GM19043 (cell line): ENCODE measurements around the gene CIBAR2.
A peak's percentile ranks its signal among the peaks of the same experiment; 100 is the strongest.

Experiments
- ATAC-seq: cut with Tn5 transposase; IDR thresholded peaks from one replicate; pipeline ENCODE4 v1.9.1; 2021; ENCODE audit warnings: low read depth; ENCODE audit not compliant: unreplicated experiment

Gene CIBAR2

GRCh38 chr16:85104821-85105391, 7.4 kb downstream of the CIBAR2 start:
- ATAC-seq, result peak; percentile 55

GRCh38 chr16:85104147-85104546, 8.1 kb downstream of the CIBAR2 start:
- ATAC-seq, result no peak

GRCh38 chr16:85103114-85104079, 8.9 kb downstream of the CIBAR2 start:
- ATAC-seq, result no peak

GRCh38 chr16:85101956-85102630, 10.2 kb downstream of the CIBAR2 start:
- no peak for ATAC-seq

- no peak for ATAC-seq
Observed at GRCh38 chr16:85100265-85100664, 12.0 kb downstream of the CIBAR2 start.

GRCh38 chr16:85098565-85098964, 13.7 kb downstream of the CIBAR2 start:
- ATAC-seq, result no peak

- no peak for ATAC-seq
Observed at GRCh38 chr16:85096921-85097320, 15.4 kb downstream of the CIBAR2 start.

- no peak for ATAC-seq
Observed at GRCh38 chr16:85094812-85095211, 17.5 kb downstream of the CIBAR2 start.

- ATAC-seq, result no peak
Observed at GRCh38 chr16:85094176-85094805, 18.0 kb downstream of the CIBAR2 start.

- ATAC-seq, result no peak
Observed at GRCh38 chr16:85093705-85094104, 18.6 kb downstream of the CIBAR2 start.

- ATAC-seq, result no peak
Observed at GRCh38 chr16:85092851-85093250, 19.4 kb downstream of the CIBAR2 start.

- ATAC-seq, result no peak
Observed at GRCh38 chr16:85092309-85092708, 20.0 kb downstream of the CIBAR2 start.

- no peak for ATAC-seq
Observed at GRCh38 chr16:85091522-85091910, 20.8 kb downstream of the CIBAR2 start.

GRCh38 chr16:85090873-85091521, 21.3 kb downstream of the CIBAR2 start:
- ATAC-seq, result no peak

- ATAC-seq, result no peak
Observed at GRCh38 chr16:85090181-85090580, 22.1 kb downstream of the CIBAR2 start.

GRCh38 chr16:85089525-85089924, 22.7 kb downstream of the CIBAR2 start:
- ATAC-seq, result no peak

- ATAC-seq, result no peak
Observed at GRCh38 chr16:85088570-85089199, 23.6 kb downstream of the CIBAR2 start.

GRCh38 chr16:85087899-85088569, 24.2 kb downstream of the CIBAR2 start:
- no peak for ATAC-seq
